Pancreas (tissue), 10 donors: Measurements from ENCODE around the gene BBX. TPM values are rescaled to one million over a fixed set of nuclear protein-coding genes. Genes with fewer than 3 reads are reported as not detected.

Experiments used
- ATAC-seq, 4 donors: fragments of 200-7000 bp; cut with Tn5 transposase; one replicate each; pipeline versions ENCODE4 v1.8.0 to v1.9.1; 2020; ENCODE audit warnings: mild to moderate bottlenecking in 4 of 4, moderate library complexity in 4 of 4
- DNase-seq, 6 donors: peaks; one replicate each; pipeline ENCODE4 v3.0.0-alpha.2; 2020
- FAIRE-seq: peaks from 2 replicates; lab custom pipeline; 2012; peaks lifted over from hg19 to GRCh38; lab: Jason Lieb, UNC
- H3K27ac ChIP-seq, 4 donors: fragments of 200-600 bp; sonication (generic); 1 replicate in 3 of 4; 2 replicates in 1 of 4; pipeline versions ENCODE4 v1.5.0 to v1.8.0; 2020
- H3K27me3 ChIP-seq, 4 donors: fragments of 200-600 bp; one replicate each; pipeline ENCODE4 v1.8.0; 2021
- H3K36me3 ChIP-seq, 3 donors: fragments of 200-600 bp; sonication (generic) in 1 of 3; one replicate each; pipeline versions ENCODE4 v1.5.0 to v1.8.0; 2020 to 2021
- H3K4me1 ChIP-seq, 3 donors: fragments of 200-600 bp; one replicate each; pipeline ENCODE4 v1.8.0; 2021
- H3K4me3 ChIP-seq, 4 donors: fragments of 200-600 bp; sonication (generic) in 2 of 4; one replicate each; pipeline versions ENCODE4 v1.5.0 to v1.8.0; 2020 to 2021
- H3K9me3 ChIP-seq, 4 donors: fragments of 200-600 bp; one replicate each; pipeline ENCODE4 v1.8.0; 2021
- CTCF ChIP-seq, 4 donors: fragments of 200-600 bp; sonication (generic) in 3 of 4; IDR thresholded peaks; one replicate each; pipeline versions ENCODE4 v1.5.0 to v1.8.0; 2021; ENCODE audit warnings: antibody characterized with exemption in 4 of 4
- WGBS, 2 donors: extraction: QIAGEN DNeasy Blood & Tissue Kit; methylation state at CpG; one replicate each; pipeline ENCODE4 v1.1.7; 2013; 5-methylcytosine and 5-hydroxymethylcytosine counted together
- intact Hi-C, 3 donors: fragments of 100-400 bp; cut with DNase I; formaldehyde crosslinking; loops; one replicate each; pipeline versions ENCODE4 v1.11.1 to v1.14.2; 2022
- polyA plus RNA-seq, 2 donors: library from polyadenylated mRNA; stranded (reverse); fragments of 200-250 nt; gene quantifications; one replicate each; pipeline ENCODE4 v1.2.3, GENCODE V29; 2013
- total RNA-seq, 6 donors: library from RNA; stranded (reverse); fragmentation: NEBNext Ultra II Directional in 4 of 6; extraction: Animal tissue kit (Norgen Biotek cat#: 25700) in 4 of 6; gene quantifications; one replicate each; pipeline versions ENCODE4 v1.2.1 to v1.2.4, GENCODE V29; 2021 to 2023
- donor health status: healthy with polysubstance abuse.
- donor health status: DM: no; HTN: no; CAD: no; lungs with moderate emphysema.
- donor health status: DM: no; HTN: no; CAD: no.
- donor health status: control.
- donor health status: control.
- donor health status: Bipolar disorder and iron deficiency.
- donor health status: DM: yes; HTN: yes; CAD: no.
- donor health status: DM: no; HTN: no; CAD: no.
- donor health status: DM: no; HTN: no; CAD: no.
- donor health status: DM: yes; HTN: yes; CAD: no.

The BBX gene
- total and polyA plus RNA-seq, 8 donors: 3.9 to 43.8 (median 19.8) TPM

- no peaks in the 10 kb centered on the region for H3K27me3 ChIP-seq
- intact Hi-C loops: no loop called here
- WGBS, 2 donors: 80 to 81% methylated on average over 3 of the region's 3 CpGs
- DNase-seq (no peak), ATAC-seq (peak in 2 of 4 donors; percentile 29 to 54), FAIRE-seq (no peak)
- H3K4me3 ChIP-seq: no peak overlapping the region
- H3K27ac ChIP-seq: no peak overlapping the region
- H3K4me1 ChIP-seq: peaks cover 0 to 7% (median 0%) of the 10 kb centered on the region in 3 donors
- no peaks in the 10 kb centered on the region for H3K36me3 ChIP-seq
- H3K9me3 ChIP-seq: no peaks in the 10 kb centered on the region
- TF ChIP-seq CTCF (IDR thresholded peaks at IDR 0.05): no peak
These were observed 158.6 kb downstream of the BBX start for GRCh38 chr3:107681396-107681795.

- no peak for ATAC-seq
- WGBS, 2 donors: 52 to 71% methylated on average over 1 of the region's 1 CpG
These were observed 159.8 kb downstream of the BBX start for GRCh38 chr3:107682580-107682979.

GRCh38 chr3:107683447-107683846, 160.7 kb downstream of the BBX start:
- Histone ChIP-seq H3K27ac (no peak overlapping the region), H3K36me3 (no peaks in the 10 kb centered on the region), H3K9me3 (no peaks in the 10 kb centered on the region), H3K4me1 (peaks cover 0 to 7% (median 0%) of the 10 kb centered on the region in 3 donors), H3K27me3 (no peaks in the 10 kb centered on the region), H3K4me3 (no peak overlapping the region)
- ATAC-seq (no peak), FAIRE-seq (no peak), DNase-seq (no peak)
- no peak for TF ChIP-seq CTCF (IDR thresholded peaks at IDR 0.05)
- 40 to 47% methylated on average over 4 of the region's 4 CpGs for WGBS, 2 donors
- intact Hi-C loops: no loop called here

More at GRCh38 chr3:107682580-107682979, 159.8 kb downstream of the BBX start:
- FAIRE-seq: no peak
- no peak for TF ChIP-seq CTCF (IDR thresholded peaks at IDR 0.05)
- DNase-seq: no peak
- no peak overlapping the region for H3K27ac ChIP-seq
- intact Hi-C loops: no loop called here
- no peaks in the 10 kb centered on the region for H3K9me3 ChIP-seq
- H3K36me3 ChIP-seq: no peaks in the 10 kb centered on the region
- peaks cover 0 to 7% (median 0%) of the 10 kb centered on the region in 3 donors for H3K4me1 ChIP-seq
- H3K4me3 ChIP-seq: no peak overlapping the region
- H3K27me3 ChIP-seq: no peaks in the 10 kb centered on the region

- H3K4me3 ChIP-seq: no peak overlapping the region
- intact Hi-C loops: no loop called here
- FAIRE-seq: no peak
- no peak overlapping the region for H3K27ac ChIP-seq
- TF ChIP-seq CTCF (IDR thresholded peaks at IDR 0.05): no peak
- WGBS, 2 donors: 61 to 66% methylated on average over 5 of the region's 5 CpGs
- peaks cover 0 to 7% (median 0%) of the 10 kb centered on the region in 3 donors for H3K4me1 ChIP-seq
- H3K27me3 ChIP-seq: no peaks in the 10 kb centered on the region
- DNase-seq: no peak
- no peak for ATAC-seq
- no peaks in the 10 kb centered on the region for H3K36me3 ChIP-seq
- no peaks in the 10 kb centered on the region for H3K9me3 ChIP-seq
These were observed 161.7 kb downstream of the BBX start for GRCh38 chr3:107684431-107684925.

GRCh38 chr3:107685383-107685782, 162.6 kb downstream of the BBX start:
- Histone ChIP-seq H3K4me3 (no peak overlapping the region), H3K27ac (no peak overlapping the region), H3K36me3 (no peaks in the 10 kb centered on the region), H3K9me3 (no peaks in the 10 kb centered on the region), H3K27me3 (no peaks in the 10 kb centered on the region), H3K4me1 (peaks cover 0 to 7% (median 0%) of the 10 kb centered on the region in 3 donors)
- FAIRE-seq (no peak), ATAC-seq (no peak), DNase-seq (no peak)
- TF ChIP-seq CTCF (IDR thresholded peaks at IDR 0.05): no peak
- 89 to 90% methylated on average over 2 of the region's 2 CpGs for WGBS, 2 donors
- intact Hi-C loops: no loop called here
